ENCODE results near the gene MALL. TPM values are rescaled to one million over a fixed set of nuclear protein-coding genes. Genes with fewer than 3 reads are reported as not detected.
"Not testable (repeated sequence)": the region's sequence is repeated elsewhere in the genome, so short reads cannot be mapped to it uniquely, and the experiment has no call there.

Gene MALL
- total RNA-seq, 2 experiments from 2014 or later: not detected

DNA sequence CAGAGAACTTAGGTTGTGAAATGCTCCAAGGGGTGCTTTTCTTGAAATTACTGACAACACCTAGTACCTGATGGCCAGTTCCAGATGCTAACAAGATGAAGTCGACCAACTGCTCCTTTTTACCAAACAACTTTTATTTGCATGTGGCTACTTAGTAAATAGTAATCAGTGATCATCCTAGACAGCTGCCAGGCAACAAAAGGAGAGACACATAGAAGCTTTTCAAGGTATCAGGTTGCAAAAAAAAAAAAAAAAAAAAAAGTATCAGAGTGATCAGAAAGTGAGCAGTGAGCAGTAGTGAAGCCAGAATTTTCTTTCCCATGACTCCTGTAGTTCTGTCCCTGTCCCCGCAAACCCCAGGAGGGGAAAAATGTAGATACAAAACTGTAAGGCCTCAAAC, 31.9 kb downstream of the MALL start:
- ATAC-seq (ENCODE audit: poor library complexity); H3K36me3 Mint-ChIP-seq (ENCODE audit: low read depth); intact Hi-C loops (cut with DNase I, micrococcal nuclease); POLR2A ChIA-PET; H3K4me1 Mint-ChIP-seq (ENCODE audit: low read depth); H3K27me3 ChIP-seq (ENCODE audit: control insufficient read depth in 1 of 2, insufficient read depth in 2 of 2, low read length in 2 of 2); DNase-seq; H3K36me3 ChIP-seq (ENCODE audit: insufficient read depth, low read length); H3K27me3 Mint-ChIP-seq; H3K27ac Mint-ChIP-seq; H3K9me3 ChIP-seq (ENCODE audit: control insufficient read depth in 1 of 2, insufficient read depth in 1 of 2, low read length in 2 of 2); H3K4me3 Mint-ChIP-seq; H3K9me3 Mint-ChIP-seq; H3K4me1 ChIP-seq (ENCODE audit: insufficient read depth, low read length); H3K27ac ChIP-seq (ENCODE audit: low read depth in 1 of 2, low read length in 2 of 2); CTCF ChIA-PET; H3K4me3 ChIP-seq (ENCODE audit: low read length): not testable (repeated sequence)

- CTCF ChIA-PET; H3K4me1 Mint-ChIP-seq (ENCODE audit: low read depth); H3K27ac Mint-ChIP-seq; DNase-seq; H3K4me3 ChIP-seq (ENCODE audit: low read length); H3K36me3 Mint-ChIP-seq (ENCODE audit: low read depth); ATAC-seq (ENCODE audit: poor library complexity); intact Hi-C loops (cut with DNase I, micrococcal nuclease); H3K36me3 ChIP-seq (ENCODE audit: insufficient read depth, low read length); H3K27me3 ChIP-seq (ENCODE audit: control insufficient read depth in 1 of 2, insufficient read depth in 2 of 2, low read length in 2 of 2); H3K4me1 ChIP-seq (ENCODE audit: insufficient read depth, low read length); POLR2A ChIA-PET; H3K4me3 Mint-ChIP-seq; H3K9me3 Mint-ChIP-seq; H3K9me3 ChIP-seq (ENCODE audit: control insufficient read depth in 1 of 2, insufficient read depth in 1 of 2, low read length in 2 of 2); H3K27ac ChIP-seq (ENCODE audit: low read depth in 1 of 2, low read length in 2 of 2); H3K27me3 Mint-ChIP-seq: not testable (repeated sequence)
Observed at GRCh38 chr2:110083162-110083561, 32.5 kb downstream of the MALL start.

- H3K27me3 ChIP-seq (ENCODE audit: control insufficient read depth in 1 of 2, insufficient read depth in 2 of 2, low read length in 2 of 2); intact Hi-C loops (cut with DNase I, micrococcal nuclease); POLR2A ChIA-PET; H3K9me3 ChIP-seq (ENCODE audit: control insufficient read depth in 1 of 2, insufficient read depth in 1 of 2, low read length in 2 of 2); H3K36me3 Mint-ChIP-seq (ENCODE audit: low read depth); H3K4me1 Mint-ChIP-seq (ENCODE audit: low read depth); H3K27ac ChIP-seq (ENCODE audit: low read depth in 1 of 2, low read length in 2 of 2); H3K36me3 ChIP-seq (ENCODE audit: insufficient read depth, low read length); ATAC-seq (ENCODE audit: poor library complexity); H3K9me3 Mint-ChIP-seq; H3K27ac Mint-ChIP-seq; H3K4me1 ChIP-seq (ENCODE audit: insufficient read depth, low read length); H3K4me3 ChIP-seq (ENCODE audit: low read length); H3K4me3 Mint-ChIP-seq; DNase-seq; CTCF ChIA-PET; H3K27me3 Mint-ChIP-seq: not testable (repeated sequence)
Observed at GRCh38 chr2:110078104-110078503, 37.5 kb downstream of the MALL start.

GRCh38 chr2:110075896-110076295, 39.7 kb downstream of the MALL start:
- H3K4me3 ChIP-seq (ENCODE audit: low read length); H3K36me3 Mint-ChIP-seq (ENCODE audit: low read depth); H3K4me1 ChIP-seq (ENCODE audit: insufficient read depth, low read length); H3K4me1 Mint-ChIP-seq (ENCODE audit: low read depth); H3K9me3 ChIP-seq (ENCODE audit: control insufficient read depth in 1 of 2, insufficient read depth in 1 of 2, low read length in 2 of 2); intact Hi-C loops (cut with DNase I, micrococcal nuclease); CTCF ChIA-PET; POLR2A ChIA-PET; H3K36me3 ChIP-seq (ENCODE audit: insufficient read depth, low read length); H3K27ac ChIP-seq (ENCODE audit: low read depth in 1 of 2, low read length in 2 of 2); H3K27me3 Mint-ChIP-seq; H3K27ac Mint-ChIP-seq; H3K9me3 Mint-ChIP-seq; H3K27me3 ChIP-seq (ENCODE audit: control insufficient read depth in 1 of 2, insufficient read depth in 2 of 2, low read length in 2 of 2); DNase-seq; H3K4me3 Mint-ChIP-seq; ATAC-seq (ENCODE audit: poor library complexity): not testable (repeated sequence)

- intact Hi-C loops (cut with DNase I, micrococcal nuclease); DNase-seq; H3K36me3 ChIP-seq (ENCODE audit: insufficient read depth, low read length); H3K36me3 Mint-ChIP-seq (ENCODE audit: low read depth); H3K4me3 ChIP-seq (ENCODE audit: low read length); H3K4me1 ChIP-seq (ENCODE audit: insufficient read depth, low read length); H3K4me1 Mint-ChIP-seq (ENCODE audit: low read depth); H3K27me3 Mint-ChIP-seq; CTCF ChIA-PET; H3K27me3 ChIP-seq (ENCODE audit: control insufficient read depth in 1 of 2, insufficient read depth in 2 of 2, low read length in 2 of 2); POLR2A ChIA-PET; H3K9me3 ChIP-seq (ENCODE audit: control insufficient read depth in 1 of 2, insufficient read depth in 1 of 2, low read length in 2 of 2); H3K27ac Mint-ChIP-seq; H3K9me3 Mint-ChIP-seq; H3K4me3 Mint-ChIP-seq; H3K27ac ChIP-seq (ENCODE audit: low read depth in 1 of 2, low read length in 2 of 2); ATAC-seq (ENCODE audit: poor library complexity): not testable (repeated sequence)
Observed at GRCh38 chr2:110069869-110070268, 45.8 kb downstream of the MALL start.

DNA sequence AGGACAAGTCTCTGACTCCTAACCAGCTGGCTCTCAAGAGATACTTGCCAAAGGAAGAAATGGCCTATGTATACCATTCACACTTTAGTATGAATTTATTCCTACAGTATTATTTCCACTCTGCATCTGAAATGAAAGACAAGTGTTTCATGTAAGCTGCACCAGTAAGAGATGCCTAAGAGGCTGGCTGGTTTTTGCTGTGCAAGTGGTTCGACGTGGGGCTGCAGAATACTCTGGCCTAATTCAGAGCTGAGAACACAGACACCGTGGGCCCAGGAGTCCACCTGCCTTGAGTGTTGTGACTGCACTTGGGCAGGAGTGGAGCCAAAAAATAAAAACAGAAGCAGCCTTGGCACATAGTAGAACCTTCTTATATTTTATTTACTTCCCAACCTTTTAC, 47.5 kb downstream of the MALL start:
- CTCF ChIA-PET; ATAC-seq (ENCODE audit: poor library complexity): not testable (repeated sequence)

DNA sequence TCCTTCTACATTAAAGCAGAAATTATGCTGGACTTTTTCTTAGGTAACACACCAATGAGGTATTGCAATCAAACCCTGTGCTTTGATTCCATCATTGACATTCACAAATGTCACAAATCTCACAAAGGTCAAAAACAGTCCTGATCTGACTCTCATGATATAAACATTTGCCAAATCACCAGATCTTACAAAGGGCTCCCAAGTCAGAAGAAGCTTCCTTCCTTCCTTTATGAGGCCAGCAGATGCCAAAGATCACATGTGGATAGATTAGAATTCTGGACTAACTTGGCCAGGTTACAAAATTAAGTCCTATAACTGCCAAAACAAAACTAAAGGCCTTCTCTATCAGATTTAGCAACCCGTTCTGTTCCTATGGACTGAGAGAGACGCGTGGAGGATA, 53.3 kb downstream of the MALL start:
- intact Hi-C loops (cut with DNase I, micrococcal nuclease); H3K27me3 ChIP-seq (ENCODE audit: control insufficient read depth in 1 of 2, insufficient read depth in 2 of 2, low read length in 2 of 2); H3K36me3 ChIP-seq (ENCODE audit: insufficient read depth, low read length); CTCF ChIA-PET; H3K4me1 Mint-ChIP-seq (ENCODE audit: low read depth); DNase-seq; ATAC-seq (ENCODE audit: poor library complexity); H3K9me3 Mint-ChIP-seq; H3K27me3 Mint-ChIP-seq; H3K27ac ChIP-seq (ENCODE audit: low read depth in 1 of 2, low read length in 2 of 2); H3K4me1 ChIP-seq (ENCODE audit: insufficient read depth, low read length); POLR2A ChIA-PET; H3K4me3 Mint-ChIP-seq; H3K9me3 ChIP-seq (ENCODE audit: control insufficient read depth in 1 of 2, insufficient read depth in 1 of 2, low read length in 2 of 2); H3K4me3 ChIP-seq (ENCODE audit: low read length); H3K27ac Mint-ChIP-seq; H3K36me3 Mint-ChIP-seq (ENCODE audit: low read depth): not testable (repeated sequence)

More for the DNA sequence above, 47.5 kb downstream of the MALL start:
- H3K36me3 ChIP-seq (ENCODE audit: insufficient read depth, low read length); H3K27me3 ChIP-seq (ENCODE audit: control insufficient read depth in 1 of 2, insufficient read depth in 2 of 2, low read length in 2 of 2); H3K27ac ChIP-seq (ENCODE audit: low read depth in 1 of 2, low read length in 2 of 2); H3K9me3 ChIP-seq (ENCODE audit: control insufficient read depth in 1 of 2, insufficient read depth in 1 of 2, low read length in 2 of 2); H3K4me1 Mint-ChIP-seq (ENCODE audit: low read depth); intact Hi-C loops (cut with DNase I, micrococcal nuclease); H3K4me3 ChIP-seq (ENCODE audit: low read length); H3K9me3 Mint-ChIP-seq; H3K27me3 Mint-ChIP-seq; H3K27ac Mint-ChIP-seq; H3K4me1 ChIP-seq (ENCODE audit: insufficient read depth, low read length); H3K4me3 Mint-ChIP-seq; POLR2A ChIA-PET; H3K36me3 Mint-ChIP-seq (ENCODE audit: low read depth): not testable (repeated sequence)
- peak in 1 of 14 experiments; percentile 0 for DNase-seq
